Hematopoietic multipotent progenitor cell treated with erythropoietin and hydrocortisone succinate and interleukin-3 and kit ligand, for 4 days (in vitro differentiated cells): ENCODE measurements around the gene PAPOLG.
"Not testable (repeated sequence)": the region's sequence is repeated elsewhere in the genome, so short reads cannot be mapped to it uniquely, and the experiment has no call there.

Experiments
- DNase-seq: peaks from one replicate; pipeline ENCODE4 v3.0.0-alpha.2; 2015

PAPOLG gene

DNA sequence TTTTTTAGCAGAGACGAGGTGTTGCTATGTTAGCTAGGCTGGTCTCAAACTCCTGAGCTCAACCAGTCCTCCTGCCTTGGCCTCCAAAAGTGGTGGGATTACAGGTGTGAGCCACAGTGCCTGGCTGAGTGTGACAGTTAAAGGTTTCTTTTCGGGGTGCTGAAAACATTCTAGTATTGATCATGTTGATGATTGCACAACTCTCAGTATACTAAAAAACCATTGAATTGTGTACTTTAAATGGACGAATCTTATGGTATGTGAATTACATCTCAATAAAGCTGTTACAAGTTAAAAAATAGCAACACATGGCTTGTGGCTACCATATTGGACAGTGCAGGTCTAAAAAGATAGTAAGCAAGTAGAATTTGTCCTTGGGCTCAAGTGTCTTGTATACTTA, 22.3 kb downstream of the PAPOLG start:
- DNase-seq, result no peak

DNA sequence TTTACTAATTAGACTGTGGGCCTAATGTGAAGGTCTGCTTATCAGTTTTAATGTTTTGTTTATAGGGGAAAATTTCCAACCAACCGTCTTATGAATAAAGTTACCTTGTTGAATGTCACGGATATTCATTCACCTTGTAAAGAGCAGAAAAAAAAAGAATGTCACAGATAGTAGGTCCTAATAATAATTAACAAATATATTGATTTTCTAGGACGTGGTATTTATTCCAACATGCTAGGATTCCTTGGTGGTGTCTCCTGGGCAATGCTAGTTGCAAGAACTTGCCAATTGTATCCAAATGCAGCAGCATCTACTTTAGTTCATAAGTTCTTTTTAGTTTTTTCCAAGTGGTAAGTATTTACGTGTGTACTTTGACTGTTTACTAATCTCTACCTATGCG, 23.4 kb downstream of the PAPOLG start:
- no peak for DNase-seq

DNA sequence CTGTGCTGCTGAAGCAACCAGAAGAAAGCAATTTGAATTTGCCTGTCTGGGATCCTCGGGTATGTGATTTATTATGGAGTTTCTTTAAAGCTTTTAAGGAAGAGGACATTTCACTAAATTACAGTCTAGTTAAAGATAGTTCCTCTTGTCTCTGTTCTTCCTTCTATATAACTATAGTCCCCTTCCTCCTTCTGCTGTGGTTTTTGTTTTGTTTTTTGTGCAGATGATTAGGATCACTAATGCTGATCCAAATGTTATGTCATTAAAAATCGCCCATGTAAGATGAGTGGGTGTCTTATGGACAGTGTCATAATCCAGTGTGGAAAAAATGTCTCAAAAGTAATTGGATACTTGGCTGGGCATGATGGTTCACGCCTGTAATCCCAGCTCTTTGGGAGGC, 24.7 kb downstream of the PAPOLG start:
- DNase-seq, result peak; percentile 10

DNA sequence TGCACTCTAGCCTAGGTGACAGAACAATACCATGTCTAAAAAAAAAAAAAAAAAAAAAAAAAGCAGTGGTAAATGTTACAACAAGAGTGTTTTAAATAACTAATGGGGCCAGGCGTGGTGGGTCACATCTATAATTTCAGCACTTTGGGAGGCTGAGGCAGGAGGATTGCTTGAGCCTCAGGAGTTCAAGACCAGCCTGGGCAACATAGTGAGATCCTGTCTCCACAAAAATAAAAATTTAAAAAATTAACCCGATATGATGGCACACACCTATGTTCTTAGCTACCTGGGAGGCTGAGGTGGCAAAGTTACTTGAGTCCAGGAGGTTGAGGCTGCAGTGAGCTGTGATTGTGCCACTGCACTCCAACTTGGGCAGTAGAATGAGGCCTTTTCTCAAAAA, 37.1 kb downstream of the PAPOLG start:
- DNase-seq, result no peak

DNA sequence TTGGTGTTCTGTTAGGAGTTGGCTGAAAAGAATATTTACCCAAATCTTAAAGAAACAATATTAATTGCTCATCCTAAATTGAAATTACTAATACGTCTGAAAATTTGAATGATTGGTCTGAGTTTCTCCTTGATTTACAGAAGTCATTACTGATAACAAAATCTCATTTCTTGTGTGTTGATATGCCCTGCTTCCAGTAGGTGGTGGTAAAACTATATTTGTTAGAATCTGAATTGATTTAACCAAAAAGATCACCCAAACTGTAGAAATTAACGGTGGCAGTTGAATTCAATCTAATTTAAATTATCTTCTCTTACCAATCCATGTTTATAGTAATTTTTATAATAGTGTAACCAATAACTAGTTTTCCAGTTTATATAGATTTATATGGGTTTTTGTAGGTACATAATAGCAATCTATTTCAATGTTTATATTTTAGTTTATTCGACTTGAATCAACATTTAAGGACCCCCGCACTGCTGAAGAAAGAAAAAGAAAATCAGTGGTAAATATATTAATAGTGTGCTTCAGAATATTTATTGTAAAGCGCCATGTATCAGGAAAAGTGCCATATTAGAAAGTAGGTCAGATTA, 38.3 kb downstream of the PAPOLG start:
- peak; percentile 77 for DNase-seq

DNA sequence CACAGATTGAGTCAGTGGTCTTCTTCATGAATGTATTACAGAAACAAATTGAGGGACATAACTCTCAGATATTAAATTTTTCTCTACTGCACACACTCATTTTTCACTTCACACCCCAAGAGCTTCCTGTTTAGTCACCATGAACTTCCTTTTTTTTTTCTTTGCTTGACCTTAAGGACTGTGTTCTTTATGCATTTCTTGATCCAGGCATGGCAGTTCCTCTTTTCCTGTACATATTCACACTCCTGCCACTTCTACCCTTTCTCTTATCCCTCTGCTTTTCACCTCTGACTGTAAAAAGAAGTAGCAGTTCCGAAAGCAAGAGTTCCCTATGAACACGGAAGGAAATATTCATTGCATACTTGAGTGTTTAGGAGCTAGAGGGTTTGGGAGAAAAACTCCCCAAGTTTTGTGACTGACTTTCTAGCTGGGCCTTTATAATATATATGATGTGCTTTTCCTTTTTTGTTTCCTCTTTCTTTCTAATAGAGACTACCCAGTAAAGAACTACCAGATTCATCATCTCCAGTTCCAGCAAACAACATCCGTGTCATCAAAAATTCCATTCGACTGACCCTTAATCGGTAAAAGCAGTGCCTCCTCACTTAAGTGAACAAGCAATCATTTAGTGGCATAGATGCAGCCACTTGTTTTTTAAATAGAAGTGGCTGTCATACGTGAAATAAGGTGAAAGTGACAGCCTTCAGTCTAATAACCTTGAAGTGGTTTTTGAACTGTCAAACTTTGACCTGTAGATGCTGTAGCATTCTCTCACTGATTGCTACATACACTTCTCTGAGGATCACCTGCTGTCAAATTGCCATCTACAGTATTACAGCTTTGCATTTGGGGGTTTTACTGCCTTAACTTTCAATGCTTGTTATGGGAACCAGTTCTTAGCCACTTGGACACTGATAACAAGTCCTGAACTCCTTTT, 40.8 kb downstream of the PAPOLG start:
- DNase-seq, result peak; percentile 85

DNA sequence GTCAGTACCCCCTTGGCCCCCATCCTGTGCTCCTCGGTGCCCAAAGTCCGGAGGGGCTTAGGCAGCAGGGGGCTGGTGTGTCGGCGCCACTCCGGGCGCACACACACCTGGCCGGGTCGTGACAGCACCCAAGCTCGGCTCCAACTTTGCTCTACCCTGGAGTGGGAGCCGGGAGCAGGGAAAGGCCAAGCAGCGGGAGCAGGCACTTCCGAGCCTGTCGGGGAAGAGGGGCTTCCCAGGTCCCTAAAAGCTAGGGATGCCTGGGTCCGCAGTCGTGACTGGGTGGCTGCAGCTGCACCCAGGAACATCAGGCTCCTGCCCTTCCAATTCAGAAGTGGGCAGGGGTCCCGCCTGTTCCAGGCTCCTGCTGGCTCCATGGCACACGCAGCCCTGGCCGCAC, 48.4 kb downstream of the PAPOLG start:
- DNase-seq, result no peak

DNA sequence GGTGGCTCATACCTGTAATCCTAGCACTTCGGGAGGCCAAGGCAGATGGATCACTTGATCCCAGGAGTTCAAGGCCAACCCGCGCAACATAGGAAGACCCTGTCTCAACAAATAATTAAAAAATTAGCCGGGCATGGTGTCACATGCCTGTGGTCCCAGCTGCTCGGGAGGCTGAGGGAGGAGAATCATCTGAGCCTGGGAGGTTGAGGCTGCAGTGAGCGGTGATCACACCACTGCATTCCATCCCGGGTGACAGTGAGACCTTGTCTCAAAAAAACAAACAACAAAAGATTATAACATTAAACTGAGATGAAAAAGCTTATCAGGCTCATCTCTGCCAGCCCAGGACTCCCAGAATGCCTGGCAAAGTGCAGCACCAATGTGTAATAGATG, 50.5 kb downstream of the PAPOLG start:
- DNase-seq, result no peak

DNA sequence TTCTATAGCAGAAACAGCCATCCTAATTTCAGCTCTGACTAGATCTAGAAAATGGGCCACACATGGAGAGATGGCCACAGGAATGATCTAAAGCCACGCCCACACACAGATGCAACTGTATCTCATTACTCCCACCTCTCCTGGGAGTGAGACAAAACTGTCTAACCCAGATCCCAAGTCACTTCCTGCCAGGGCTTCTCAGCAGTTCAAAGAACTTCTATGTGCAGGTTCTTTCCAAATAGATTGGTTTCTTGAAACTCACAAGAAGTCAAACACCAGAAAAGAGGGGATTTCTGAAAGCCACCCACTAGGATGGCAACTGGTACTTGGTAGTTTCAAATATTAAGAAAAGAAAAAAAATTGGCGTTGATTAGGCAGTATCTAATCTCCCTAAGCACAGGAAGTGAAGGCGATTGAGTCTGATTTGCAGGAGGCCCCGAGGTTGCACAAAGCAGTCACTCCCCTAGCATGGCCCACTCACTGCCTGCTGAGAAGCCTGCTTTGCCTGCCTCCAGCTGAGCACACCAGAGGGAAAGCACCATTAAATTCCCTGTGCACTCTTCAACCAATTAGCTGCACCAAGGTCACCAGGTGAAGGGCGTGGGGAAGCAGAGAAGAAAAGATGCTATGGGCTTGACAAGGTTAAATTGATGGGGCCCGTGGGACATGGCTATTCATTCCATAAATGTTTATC, 51.1 kb downstream of the PAPOLG start:
- DNase-seq, result peak; percentile 68

DNA sequence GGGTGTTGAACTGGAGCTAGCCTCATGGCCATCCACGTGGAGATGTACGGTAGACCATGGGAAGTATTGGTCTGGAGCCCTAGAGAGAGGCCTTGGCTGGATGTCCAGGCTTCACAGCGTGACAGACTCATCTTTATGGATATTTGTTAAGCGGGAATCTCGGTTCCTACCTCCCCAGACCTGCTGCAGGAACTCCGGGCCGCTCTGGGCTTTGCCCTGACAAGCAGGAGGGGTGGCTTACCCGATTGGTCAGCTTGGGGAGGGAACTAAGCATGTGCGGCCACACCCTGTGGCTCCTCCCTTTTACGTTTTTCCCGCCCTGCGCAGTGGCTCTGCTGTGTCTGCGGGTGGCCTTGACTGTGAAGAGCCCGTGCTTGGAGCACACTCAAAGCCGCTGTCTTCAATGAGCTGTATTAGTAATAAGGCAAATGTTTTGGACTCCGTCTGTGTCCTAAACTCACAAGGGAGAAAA, 52.3 kb downstream of the PAPOLG start:
- DNase-seq, result peak; percentile 22

DNA sequence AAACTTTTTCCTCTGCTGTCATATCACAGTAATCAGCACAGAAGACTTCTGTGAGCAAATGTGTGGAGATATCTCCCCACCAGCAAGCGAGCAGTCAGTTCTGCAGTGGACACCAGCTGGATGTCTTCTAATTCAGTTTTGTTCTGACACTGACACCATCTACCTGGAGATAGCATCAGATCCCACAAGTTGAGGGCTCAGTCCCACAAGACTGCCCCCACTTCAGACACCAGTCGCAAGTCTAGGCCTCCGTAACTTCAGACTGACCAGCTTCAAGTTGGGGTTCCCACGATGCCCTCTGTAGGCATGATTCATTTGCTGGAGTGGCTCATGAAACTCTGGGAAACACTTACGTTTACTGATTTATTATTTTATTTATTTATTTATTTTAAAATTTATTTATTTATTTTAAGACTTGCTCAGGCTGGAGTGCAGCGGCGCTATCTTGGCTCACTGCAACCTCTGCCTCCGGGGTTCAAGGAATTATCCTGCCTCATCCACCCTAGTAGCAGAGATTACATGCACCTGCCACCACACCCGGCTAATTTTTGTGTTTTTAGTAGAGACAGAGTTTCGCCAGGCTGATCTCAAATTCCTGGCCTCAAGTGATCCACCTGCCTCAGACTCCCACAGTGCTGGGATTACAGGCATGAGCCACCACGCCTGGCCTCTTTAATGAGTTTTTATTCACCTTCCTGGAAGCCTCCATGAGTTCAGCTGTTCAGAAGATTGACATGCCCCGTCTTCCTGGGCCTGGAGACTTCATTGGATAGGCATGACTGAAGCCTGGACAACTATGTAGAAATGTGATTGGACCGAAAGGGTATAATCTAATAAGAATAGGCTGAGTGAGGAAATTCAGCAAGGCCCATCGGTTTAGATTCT, 55.7 kb downstream of the PAPOLG start:
- DNase-seq, result no peak

DNA sequence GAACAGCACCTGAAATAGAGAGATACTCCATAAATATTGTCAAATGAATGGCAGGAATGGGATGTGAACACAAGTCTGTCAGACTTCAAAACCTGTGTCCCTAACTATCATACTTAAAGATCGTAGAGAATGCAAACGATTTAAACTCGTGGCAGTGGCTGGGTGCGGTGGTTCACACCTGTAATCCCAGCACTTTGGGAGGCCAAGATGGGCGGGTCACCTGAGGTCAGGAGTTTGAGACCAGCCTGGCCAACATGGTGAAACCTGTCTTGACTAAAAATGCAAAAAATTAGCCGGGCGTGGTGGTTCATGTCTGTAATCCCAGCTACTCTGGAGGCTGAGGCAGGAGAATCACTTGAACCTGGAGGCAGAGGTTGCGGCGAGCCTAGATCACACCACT, 61.1 kb downstream of the PAPOLG start:
- not testable (repeated sequence) for DNase-seq

DNA sequence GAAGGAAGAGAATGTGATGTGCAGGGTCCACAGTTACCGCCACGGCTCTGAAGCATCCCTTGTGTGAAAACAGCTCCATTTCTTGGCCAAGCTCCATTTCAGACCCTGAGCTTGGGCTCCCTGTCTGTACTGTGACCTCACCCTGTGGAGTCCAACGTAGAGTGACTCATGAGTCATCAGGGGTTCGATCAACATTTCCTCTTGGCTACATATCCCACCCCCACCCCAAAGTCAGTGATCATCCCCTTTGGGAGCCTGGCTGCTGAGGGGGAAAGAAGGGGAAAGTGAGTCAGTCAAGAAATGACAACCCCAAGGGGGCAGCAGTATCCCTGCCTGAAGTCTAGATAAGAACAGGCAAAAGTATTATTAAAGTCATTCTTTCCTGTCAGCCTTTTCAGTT, 62.2 kb downstream of the PAPOLG start:
- peak; percentile 34 for DNase-seq

DNA sequence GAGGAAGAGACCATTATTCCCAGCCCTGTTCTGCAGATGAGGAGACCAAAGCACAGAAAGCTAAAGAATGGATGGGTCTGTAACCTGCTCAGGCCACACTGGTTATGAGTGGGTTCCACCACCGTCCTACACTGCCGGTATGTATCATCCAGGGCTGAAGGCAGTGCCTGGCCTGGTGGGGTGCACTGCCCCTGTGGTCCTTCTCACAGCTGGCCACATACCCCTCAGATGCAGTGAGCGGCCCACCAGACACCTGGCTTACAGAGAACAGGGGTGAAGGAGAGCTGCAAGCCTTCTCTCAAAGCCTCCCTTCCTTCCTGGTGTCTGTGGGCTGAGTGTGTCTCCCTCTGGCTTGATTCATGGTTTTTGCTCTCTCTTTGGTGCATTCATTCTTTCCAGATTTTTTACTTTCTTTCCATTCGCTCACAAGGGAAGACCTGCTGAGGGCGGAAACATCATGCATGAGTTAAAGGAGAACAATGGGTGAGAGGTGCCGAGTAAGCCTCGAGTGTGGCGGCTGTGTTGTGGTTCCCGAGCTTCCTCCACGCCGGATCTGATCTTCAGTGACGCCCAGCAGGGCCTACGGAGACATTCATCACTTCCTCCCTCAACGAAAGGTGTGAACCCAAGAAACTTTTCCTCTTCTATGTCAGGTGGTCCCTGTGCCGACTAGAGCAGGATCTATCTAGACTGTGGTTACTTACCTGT, 63.2 kb downstream of the PAPOLG start:
- DNase-seq, result no peak

DNA sequence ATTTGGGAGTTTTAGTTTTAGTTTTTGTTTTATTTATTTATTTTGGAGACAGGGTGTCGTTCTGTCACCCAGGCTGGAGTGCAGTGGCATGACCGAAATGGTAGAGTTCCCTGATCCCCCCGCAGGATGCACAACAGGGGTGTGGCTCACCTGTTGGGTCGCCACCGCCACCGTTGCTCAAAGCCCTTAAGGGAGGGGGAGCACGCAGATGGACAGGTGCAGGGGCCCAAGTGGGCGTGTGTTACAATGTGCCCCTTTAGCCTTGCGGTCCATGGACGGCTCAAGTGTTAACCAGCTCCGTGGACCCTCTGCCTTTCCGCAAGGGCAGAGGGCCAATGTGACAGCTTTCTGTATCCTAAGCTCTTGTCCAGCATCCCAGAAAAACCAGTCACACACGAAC, 63.9 kb downstream of the PAPOLG start:
- no peak for DNase-seq

DNA sequence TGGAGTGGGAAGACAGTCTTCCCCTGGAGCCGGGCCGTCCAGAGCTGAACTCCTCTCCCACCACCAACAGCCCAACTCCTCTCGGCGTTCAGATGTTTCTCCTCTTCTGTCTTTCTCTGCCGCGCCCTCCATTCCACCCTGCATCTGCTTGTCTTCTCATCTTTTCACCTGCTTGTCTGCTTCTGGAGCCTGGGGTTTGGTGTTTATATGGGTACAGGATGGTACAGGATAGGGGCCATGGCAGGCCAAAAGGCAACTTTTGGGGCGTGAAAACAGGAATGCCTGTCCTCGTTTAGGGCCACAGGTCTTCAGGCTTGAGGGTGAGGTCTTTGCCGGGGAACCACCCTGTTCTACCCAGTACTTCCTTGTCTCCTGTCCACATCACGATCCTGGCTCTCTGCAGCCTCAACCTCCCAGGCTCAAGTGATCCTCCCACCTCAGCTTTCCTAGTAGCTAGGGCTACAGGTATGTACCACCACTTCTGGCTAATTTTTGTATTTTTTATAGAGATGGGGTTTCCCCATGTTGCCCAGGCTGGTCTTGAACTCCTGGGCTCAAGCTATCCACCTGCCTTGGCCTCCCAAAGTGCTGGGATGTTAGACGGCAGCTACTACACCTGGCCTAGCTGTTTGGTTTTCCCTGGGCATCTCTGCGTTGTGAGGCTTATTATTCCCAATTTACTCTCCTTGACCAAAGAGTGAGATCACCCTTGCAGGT, 64.5 kb downstream of the PAPOLG start:
- no peak for DNase-seq

DNA sequence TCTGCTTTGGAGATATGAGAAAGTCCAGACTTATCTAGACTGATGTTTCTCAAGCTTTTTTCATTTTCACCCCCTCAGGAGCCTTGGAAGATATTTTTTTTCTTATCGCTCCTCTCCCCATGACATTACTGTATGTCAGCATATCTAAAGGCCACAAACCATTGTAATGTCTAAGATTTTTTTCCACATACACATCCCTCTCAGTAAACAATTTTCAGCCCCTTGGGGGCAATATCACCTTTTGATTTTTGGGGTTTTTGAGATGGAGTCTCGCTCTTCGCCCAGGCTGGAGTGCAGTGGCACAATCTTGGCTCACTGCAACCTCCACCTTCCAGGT, 65.0 kb downstream of the PAPOLG start:
- no peak for DNase-seq

DNA sequence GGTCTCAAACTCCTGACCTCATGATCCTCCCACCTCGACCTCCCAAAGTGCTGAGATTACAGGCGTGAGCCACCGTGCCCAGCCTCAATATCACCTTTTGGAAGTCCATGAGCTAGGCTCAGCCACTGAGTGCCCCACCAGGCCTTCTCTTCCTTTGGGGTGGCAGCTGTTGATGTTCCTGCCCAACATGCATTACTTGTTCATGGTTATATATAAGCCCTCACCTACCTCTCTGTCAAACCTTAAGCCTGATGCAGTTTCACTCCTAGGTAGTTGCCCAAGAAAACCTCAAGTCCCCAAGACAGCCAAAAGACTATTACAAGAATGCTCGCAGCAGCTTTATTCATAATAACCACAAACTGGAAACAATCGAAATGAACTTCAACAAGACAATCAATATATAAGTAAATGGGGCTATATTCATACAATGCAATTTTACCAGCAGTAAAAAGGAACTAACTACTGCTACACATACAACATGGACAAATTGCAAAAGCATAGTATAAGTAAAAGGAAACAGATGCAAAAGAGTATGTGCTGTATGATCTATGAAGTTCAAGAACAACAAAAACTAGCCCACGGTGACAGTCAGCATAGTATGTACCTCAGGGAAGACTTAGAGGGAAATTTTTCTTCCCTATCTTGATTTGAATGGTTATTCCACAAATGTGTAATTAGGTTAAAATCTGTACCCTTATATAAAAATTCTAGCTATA, 65.7 kb downstream of the PAPOLG start:
- peak; percentile 20 for DNase-seq

DNA sequence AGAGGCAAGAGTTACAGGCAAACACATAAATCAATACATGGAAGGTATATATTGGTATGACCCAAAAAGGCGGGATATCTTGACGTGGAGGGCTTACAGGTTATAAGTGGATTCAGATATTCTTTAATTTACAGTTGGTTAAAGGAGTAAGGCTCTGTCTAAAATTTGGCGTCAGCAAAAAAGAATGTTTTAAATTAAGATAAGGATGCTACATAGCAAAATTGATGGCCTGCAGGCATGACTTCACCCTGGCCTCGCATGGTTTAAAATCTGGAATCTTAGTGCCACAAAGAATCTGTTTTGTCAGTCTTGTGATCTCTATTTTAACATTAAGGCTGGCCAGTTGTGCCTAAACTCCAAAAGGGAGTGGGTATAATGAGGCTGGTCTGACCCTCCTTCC, 66.9 kb downstream of the PAPOLG start:
- DNase-seq, result no peak

DNA sequence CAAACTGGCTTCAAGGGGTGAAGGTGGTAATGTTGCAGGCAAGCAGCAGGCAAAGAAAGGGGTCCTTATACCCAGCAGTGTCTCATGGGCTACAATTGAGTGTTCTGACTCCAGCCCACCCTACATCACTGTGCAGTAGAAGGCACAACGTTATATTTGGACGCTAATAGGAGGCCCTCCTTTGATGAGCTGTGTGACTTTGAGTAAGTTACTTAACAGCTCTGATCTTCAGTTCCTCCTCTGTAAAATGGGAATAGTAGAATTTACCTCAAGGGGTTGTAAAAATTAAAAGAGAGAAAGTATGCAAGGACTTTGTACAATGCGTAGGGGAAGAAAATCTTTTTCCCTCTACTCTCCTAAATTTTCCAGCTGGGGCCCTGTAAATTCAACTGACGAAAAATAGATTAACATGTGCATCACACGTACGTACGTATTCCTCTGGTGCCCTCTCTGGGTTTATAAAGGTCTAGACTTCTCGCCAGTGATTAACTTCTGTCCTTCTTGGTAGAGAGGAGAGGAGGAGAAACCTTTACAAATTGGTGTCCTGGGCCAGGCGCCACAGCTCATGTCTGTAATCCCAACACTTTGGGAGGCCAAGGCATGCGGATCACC, 67.7 kb downstream of the PAPOLG start:
- peak; percentile 11 for DNase-seq
